ENCODE results near the gene PUDP.

DNA sequence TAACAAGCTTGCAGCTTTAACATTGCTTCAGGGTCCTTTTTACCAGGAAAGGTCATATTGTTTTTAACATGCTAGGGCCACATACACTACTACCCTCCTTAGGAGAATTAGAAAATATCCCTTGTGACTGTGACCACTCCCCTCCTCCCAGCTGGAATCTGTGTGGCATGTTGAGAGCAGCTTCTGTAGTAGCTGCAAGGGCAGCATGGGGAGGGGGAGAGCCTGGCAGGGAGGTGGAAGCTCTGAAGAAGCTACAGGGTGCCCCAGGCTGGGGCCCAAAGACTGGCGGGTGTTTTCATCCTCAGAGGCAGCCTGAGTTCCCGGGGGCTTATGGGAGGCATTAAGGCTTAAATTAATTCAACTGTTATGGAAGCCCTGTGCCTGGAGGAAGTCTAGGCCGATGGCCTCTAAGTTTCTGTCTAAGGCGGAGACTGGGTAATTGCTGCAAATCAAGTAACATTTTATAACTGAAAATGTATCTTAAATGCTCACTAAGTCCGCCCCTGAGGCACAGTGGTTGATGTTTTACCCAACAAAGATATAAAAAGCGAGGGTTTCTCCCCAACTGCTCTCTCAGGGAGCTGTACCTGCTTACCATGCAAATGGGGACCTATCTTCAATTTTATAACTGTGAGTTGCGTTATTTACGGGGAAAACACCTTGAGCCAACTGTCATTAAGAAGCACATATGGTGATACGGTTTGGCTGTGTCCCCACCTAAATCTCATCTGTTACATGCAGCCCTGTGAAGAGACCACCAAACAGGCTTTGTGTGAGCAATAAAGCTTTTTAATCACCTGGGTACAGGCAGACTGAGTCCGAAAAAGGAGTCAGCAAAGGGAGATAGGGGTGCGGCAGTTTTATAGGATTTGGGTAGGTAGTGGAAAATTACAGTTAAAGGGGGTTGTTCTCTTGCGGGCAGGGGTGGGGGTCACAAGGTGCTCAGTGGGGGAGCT is 37.8 kb downstream of the PUDP start:
- TF ChIP-seq EZH2 (IDR thresholded peaks at IDR 0.05) (no peak), SP1 (IDR thresholded peaks at IDR 0.05; ENCODE audit: low read depth) (no peak), JUND (IDR thresholded peaks at IDR 0.05) (no peak), EZH2phosphoT487 (IDR thresholded peaks at IDR 0.05; ENCODE audit: borderline replicate concordance) (no peak), POLR2A (IDR thresholded peaks at IDR 0.05; ENCODE audit: borderline replicate concordance, extremely low read depth, insufficient read depth, insufficient read length) (no peak), TCF7L2 (IDR thresholded peaks at IDR 0.05; ENCODE audit: borderline replicate concordance, extremely low read depth, insufficient read depth, insufficient read length) (no peak), POLR2AphosphoS5 (IDR thresholded peaks at IDR 0.05; ENCODE audit: low read depth, low read length) (no peak), SRF (IDR thresholded peaks at IDR 0.05; ENCODE audit: low read depth) (no peak), EGR1 (IDR thresholded peaks at IDR 0.05; ENCODE audit: low read depth) (no peak)
- TF ChIP-seq, protein P1, sequence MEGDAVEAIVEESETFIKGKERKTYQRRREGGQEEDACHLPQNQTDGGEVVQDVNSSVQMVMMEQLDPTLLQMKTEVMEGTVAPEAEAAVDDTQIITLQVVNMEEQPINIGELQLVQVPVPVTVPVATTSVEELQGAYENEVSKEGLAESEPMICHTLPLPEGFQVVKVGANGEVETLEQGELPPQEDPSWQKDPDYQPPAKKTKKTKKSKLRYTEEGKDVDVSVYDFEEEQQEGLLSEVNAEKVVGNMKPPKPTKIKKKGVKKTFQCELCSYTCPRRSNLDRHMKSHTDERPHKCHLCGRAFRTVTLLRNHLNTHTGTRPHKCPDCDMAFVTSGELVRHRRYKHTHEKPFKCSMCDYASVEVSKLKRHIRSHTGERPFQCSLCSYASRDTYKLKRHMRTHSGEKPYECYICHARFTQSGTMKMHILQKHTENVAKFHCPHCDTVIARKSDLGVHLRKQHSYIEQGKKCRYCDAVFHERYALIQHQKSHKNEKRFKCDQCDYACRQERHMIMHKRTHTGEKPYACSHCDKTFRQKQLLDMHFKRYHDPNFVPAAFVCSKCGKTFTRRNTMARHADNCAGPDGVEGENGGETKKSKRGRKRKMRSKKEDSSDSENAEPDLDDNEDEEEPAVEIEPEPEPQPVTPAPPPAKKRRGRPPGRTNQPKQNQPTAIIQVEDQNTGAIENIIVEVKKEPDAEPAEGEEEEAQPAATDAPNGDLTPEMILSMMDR (IDR thresholded peaks at IDR 0.05 in 2 of 3, conservative IDR thresholded peaks at IDR 0.05 in 1 of 3; ENCODE audit: borderline replicate concordance in 1 of 3, insufficient read depth in 1 of 3, low read depth in 2 of 3, low read length in 2 of 3): no peak
- TF ChIP-seq, protein P2, sequence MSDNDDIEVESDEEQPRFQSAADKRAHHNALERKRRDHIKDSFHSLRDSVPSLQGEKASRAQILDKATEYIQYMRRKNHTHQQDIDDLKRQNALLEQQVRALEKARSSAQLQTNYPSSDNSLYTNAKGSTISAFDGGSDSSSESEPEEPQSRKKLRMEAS (IDR thresholded peaks at IDR 0.05): no peak
- TF ChIP-seq, protein P3, sequence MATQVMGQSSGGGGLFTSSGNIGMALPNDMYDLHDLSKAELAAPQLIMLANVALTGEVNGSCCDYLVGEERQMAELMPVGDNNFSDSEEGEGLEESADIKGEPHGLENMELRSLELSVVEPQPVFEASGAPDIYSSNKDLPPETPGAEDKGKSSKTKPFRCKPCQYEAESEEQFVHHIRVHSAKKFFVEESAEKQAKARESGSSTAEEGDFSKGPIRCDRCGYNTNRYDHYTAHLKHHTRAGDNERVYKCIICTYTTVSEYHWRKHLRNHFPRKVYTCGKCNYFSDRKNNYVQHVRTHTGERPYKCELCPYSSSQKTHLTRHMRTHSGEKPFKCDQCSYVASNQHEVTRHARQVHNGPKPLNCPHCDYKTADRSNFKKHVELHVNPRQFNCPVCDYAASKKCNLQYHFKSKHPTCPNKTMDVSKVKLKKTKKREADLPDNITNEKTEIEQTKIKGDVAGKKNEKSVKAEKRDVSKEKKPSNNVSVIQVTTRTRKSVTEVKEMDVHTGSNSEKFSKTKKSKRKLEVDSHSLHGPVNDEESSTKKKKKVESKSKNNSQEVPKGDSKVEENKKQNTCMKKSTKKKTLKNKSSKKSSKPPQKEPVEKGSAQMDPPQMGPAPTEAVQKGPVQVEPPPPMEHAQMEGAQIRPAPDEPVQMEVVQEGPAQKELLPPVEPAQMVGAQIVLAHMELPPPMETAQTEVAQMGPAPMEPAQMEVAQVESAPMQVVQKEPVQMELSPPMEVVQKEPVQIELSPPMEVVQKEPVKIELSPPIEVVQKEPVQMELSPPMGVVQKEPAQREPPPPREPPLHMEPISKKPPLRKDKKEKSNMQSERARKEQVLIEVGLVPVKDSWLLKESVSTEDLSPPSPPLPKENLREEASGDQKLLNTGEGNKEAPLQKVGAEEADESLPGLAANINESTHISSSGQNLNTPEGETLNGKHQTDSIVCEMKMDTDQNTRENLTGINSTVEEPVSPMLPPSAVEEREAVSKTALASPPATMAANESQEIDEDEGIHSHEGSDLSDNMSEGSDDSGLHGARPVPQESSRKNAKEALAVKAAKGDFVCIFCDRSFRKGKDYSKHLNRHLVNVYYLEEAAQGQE (IDR thresholded peaks at IDR 0.05; ENCODE audit: low read depth): no peak

All from HCT116 (cell line).